Measurements from ENCODE around the gene DOK3.
A peak's percentile ranks its signal among the peaks of the same experiment; 100 is the strongest.

DOK3 gene

GRCh38 chr5:177478711-177479646 lies 30.6 kb downstream of the DOK3 start:
- DNase-seq, result peak; percentile 86

DNA sequence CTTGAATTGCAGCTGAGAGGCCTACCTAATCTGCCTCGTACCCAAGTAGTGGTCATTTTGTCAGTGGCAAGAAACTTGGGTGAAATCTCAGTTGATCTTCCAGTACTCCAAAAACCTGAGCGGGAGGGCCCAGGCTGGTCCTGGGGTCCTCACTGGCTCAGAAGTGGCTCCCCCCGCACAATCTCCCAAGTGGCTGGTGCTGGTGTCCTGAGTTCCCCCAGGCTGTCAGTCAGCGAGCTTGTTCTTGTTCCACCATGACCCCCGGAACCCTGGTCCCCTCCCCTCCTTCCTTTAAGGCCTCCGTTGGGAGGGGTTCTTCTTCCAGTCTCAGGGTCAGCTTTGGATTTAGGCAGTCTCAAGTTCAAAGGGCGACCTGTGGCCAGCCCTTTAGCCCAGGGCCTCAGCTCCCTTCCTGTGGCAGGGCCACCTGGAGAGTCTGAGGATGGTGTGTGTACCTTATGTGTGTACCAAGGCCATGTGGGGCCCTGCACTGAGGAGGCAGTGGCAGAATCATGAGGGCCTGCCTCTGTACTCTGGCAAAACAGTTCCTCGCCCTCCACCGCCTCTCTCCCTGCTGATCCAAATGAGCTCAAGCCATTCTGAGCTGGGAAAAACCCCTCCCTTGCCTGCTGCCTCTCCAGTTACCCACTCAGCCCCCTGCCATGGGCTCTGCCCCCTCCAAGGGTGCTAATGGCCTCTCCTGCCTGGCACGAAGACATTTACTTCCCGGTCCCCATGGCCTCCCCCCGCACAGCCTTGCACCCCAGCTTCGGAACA lies 31.7 kb downstream of the DOK3 start:
- no peak for DNase-seq

DNA sequence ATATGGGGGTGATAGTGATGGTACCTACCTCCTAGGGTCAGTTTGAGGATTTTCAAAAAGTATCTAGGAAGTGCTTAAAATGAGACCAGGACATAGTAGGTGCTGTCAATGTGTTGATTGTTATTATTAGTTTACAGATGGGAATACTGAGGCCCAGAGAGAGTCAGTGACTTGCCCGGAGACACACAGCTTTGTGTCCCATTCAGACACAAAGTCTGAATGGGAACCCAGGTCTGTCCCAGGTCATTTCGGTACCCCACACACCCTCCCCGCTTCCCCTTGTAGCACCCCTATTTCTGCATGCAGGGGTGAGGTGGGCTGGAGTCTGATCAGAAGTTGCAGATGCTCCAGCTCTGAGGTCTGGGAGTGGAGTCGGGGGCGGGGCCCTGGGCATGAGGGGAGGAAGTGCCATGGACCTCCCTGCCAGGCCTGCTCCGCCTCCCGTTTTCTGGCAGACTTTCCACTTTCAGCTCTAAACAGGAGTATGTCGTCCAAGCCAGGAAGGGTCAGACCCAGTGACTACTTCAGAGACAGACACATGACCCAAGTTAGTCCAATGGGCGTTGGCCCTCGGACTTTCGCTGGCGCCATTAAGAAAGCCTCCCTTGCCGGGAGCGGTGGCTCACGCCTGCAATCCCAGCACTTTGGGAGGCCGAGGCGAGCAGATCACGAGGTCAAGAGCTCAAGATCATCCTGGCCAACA lies 32.9 kb downstream of the DOK3 start:
- DNase-seq, result no peak

GRCh38 chr5:177475563-177476427 lies 33.8 kb downstream of the DOK3 start:
- no peak for DNase-seq

GRCh38 chr5:177474846-177475562 lies 34.6 kb downstream of the DOK3 start:
- no peak for DNase-seq

- DNase-seq, result no peak
Measured at GRCh38 chr5:177474002-177474476, 35.6 kb downstream of the DOK3 start.

GRCh38 chr5:177473443-177474001 lies 36.1 kb downstream of the DOK3 start, which contains the start of gene DBN1:
Gene DBN1, minus strand, starts transcription at chr5:177473634. Its CDS starts 113 bp downstream, at chr5:177473521.
- no peak for DNase-seq

- no peak for DNase-seq
Measured at GRCh38 chr5:177472460-177473442, 36.9 kb downstream of the DOK3 start.

DNA sequence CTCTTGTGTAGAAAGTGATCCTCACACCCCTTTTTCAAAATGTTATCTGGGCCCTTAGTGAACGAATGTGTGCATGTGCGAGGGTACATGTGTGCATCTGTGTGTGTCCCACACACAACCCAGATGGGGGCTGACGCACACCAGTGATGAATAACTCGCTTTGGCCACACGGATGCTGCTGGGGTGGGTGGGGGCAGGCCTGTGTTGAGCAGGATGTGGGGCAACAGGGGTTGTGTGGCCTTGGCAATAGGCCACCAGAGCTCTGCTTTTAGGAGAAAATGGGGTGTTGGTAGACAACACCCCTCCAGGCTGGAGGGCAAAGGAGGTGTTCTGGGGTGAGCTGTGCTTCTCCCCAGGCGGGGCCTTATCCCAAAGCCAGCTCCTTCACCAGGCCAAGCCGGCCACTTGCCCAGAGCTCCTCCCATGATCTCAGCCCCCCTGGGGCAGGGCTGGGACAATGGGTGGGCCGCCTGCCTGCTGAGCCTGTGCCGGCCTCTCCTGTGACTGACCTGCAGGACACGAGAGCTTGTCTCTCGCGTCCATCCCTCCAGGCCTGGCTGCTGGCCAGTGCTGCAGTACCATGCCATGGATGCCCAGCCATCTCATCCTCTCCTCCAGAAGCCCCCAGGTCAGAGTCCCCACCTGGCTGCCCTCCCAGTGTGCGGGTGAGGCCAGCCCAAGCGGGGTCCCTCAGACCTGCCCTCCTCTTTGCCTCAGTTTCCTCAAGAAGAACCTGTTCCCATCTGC lies 37.8 kb downstream of the DOK3 start:
- DNase-seq, result no peak

DNA sequence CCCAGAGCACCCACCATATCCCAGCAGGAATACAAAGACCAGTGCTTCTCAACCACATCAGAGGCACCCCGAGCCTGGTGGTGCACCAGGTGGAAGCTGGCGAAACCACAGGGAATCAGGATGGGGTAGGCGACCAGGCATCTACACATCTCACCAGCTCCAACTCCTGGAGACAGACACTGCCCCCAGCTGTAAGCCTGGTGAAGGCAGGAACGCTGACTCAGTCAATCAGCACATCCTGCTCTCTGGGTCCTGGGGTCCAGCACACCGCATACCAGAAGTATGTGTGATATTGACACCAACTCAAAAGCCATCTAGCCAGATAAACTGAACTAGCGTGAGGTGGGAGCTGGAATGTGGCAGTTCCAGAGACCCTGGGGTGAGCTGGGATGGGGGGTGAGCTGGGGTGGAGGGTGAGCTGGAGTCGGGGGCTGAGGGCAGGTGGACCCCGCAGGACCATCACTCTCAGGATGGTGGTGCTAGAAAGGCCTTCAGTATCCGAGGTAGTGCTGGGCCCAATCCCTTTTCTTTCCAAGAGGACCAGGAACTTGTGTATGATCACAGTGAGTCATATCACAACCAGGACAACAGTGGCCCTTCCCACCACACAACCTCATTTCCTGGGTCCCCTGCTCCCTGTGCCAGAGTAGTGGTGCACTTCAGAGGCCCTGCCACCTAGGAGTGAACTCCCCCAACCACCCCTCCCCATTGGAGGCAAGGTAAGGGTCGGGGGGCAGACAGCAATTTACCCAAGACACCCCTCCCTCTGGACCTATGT lies 38.7 kb downstream of the DOK3 start:
- no peak for DNase-seq

DNA sequence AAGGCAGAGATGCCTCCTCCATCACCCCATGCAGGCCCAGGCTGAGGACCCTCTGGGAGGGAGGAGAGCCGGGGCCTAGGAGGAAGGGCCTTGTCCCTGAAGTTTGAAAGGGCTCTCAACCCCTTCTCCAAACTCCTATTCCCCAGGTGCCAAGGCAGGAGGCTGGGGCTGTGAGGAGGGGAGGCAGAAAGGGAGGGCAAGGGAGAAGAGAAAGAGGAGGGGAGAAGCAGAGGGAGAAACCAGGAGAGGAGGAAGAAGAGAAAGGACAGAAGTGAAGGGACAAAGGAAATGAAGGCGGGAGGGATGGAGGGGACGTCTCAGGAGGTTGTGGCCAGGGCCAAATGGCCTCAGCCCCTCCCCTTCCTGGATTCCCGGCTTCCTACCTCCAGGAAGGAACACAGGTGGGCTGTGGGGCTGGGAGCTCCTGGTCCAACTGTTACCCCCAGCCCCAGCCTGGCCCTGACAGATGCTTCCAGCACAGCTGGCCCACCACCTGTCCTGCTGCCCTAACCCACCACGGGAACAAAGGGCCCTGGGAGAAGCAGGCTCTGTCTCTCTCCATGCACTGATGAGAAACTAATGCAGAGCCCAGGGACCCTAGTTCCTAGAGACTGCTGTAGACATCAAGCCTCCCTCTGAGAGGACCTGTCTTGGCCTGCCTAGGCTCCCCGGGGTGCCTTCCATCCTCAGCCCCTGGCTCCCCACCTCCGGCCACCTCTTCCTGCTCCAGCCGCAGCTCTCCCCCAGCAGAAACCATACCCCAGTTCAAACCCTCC lies 39.7 kb downstream of the DOK3 start:
- no peak for DNase-seq

- no peak for DNase-seq
Measured at GRCh38 chr5:177468685-177469628, 40.7 kb downstream of the DOK3 start.

DNA sequence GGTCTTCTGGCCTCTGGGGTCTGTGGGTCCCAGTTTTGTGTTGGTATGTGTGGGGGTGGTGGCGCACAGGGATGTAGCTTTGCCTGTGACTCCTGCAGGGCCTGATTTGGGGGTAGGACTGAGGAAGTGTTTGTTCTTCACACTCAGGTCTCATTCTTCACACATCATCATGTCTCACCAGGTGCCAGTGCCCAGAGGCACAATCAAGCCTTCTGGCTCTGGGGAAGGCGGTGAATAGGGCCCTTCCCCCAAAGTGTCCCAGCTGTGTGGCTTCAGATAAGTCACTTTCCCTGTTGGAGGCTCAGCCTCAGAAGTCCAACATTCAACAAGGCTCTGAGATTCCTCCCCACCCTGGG lies 41.3 kb downstream of the DOK3 start:
- no peak for DNase-seq

DNA sequence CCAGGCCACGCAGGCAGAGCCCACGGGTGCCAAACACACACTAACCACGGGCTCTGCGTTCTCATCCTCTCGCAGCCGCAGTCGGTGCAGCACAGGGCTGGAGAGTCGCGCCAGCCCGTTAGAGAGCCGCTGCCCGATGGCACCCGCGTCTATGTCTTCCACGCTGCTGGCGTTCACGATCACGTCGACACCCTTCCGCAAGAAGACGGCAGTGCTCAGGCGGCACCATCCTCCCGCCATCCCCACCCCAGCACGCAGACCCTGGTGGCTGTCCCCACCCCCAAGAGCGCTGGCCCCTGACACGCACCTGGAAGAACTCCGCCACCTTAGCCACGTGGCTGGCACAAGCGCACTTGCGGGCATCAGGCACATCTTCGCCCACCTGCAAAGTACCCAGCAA lies 42.2 kb downstream of the DOK3 start:
- no peak for DNase-seq

DNA sequence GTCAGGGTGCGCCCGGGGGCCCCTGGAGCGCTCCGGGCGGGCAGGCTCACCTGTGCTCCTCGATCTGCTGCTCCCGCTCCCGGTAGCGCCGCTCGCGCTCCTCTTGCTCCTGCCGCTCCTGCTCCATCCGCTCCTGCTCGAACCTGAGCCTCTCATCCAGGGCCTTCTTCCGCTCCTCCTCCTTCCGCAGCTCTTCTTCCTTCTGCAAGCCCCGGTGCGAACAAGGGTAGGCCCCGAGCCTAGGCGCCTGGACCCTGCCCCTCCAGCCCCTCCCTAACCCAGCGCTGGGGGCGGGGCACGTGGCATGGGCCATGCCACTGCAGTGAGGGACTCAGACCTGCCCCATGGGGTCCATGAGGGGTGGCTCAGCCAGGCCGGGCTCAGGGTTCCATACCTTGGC lies 42.8 kb downstream of the DOK3 start:
- no peak for DNase-seq

GRCh38 chr5:177465044-177465443 lies 44.6 kb downstream of the DOK3 start:
- no peak for DNase-seq
